HG02885 (cell line): ENCODE results near the gene CNOT2.
"Not testable (repeated sequence)": the region's sequence is repeated elsewhere in the genome, so short reads cannot be mapped to it uniquely, and the experiment has no call there.

Source experiments
- ATAC-seq: cut with Tn5 transposase; IDR thresholded peaks from one replicate; pipeline ENCODE4 v1.9.1; 2021; ENCODE audit warnings: mild to moderate bottlenecking; ENCODE audit not compliant: unreplicated experiment, poor library complexity

CNOT2 gene

DNA sequence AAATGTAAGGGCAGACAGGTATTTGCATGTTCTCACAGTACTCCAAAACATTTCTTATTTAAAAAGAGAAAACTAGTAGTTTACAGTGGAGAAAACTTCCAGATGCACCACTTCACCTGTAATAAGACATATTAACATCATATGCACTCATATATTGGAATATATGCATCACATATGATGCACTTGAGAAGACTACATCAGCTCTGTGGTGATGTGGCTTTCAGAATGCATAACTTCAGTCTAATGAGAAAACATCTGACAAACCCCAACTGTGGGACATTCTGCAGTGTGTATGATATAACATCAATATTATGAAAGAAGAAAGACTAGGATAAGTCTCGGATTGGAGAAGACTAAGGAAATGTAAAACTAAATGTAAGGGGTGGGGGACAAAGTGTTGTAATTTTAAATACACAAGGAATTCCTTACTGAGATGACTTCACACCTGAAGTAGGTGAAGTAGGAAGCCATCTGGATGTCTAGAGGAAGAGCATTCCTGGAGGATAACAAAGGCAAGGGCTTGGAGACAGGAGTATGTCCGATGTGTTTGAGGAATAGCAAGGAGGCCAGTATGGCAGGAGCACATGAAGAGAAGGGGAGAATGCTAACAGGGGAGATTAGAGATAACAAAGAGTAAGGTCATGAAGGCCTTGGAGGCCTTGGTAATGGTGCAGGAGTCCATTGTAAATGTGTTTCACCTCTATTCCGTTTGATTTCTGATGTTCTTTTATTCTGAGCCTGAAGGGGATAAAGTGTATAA lies 49.0 kb downstream of the CNOT2 start:
- no peak for ATAC-seq

DNA sequence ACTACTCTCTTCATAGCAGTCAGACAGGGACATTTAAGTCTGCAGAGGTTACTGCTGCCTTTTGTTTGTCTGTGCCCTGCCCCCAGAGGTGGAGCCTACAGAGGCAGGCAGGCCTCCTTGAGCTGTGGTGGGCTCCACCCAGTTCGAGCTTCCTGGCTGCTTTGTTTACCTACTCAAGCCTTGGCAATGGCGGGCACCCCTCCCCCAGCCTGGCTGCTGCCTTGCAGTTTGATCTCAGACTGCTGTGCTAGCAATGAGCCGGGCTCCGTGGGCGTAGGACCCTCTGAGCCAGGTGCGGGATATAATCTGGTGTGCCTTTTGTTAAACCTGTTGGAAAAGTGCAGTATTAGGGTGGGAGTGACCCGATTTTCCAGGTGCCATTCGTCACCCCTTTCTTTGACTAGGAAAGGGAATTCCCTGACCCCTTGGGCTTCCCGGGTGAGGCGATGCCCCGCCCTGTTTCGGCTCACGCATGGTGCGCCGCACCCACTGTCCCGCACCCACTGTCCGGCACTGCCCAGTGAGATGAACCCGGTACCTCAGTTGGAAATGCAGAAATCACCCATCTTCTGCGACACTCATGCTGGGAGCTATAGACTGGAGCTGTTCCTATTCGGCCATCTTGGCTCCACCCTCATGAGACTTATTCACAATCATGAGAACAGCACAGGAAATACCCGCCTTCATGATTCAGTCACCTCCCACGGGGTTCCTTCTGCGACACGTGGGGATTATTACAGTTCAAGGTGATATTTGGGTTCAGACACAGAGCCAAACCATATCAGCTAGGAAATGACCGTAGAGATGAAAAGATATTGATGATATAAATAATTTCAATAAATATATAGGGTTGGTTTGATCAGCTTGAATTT lies 61.7 kb downstream of the CNOT2 start:
- ATAC-seq, result not testable (repeated sequence)

DNA sequence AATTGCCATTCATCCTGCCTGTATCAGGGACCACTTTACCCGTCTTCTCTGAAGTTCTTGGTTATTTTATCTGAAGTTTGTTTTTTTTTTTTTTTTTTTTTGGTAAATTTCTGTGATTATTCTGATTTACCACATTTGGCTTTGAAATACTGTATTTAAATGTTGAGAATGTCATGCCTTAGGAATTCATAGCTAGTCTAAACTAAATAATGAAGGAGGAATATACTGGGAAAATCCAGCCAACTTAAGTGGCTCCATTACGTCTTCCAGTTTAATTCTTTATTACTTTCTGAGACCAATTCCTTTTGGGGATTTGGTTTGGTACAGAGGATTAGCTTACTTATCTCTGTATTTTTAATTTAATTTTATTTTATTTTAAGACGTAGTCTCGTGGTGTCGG lies 62.6 kb downstream of the CNOT2 start:
- no peak for ATAC-seq

- ATAC-seq, result no peak
Measured at GRCh38 chr12:70306676-70307075, 63.4 kb downstream of the CNOT2 start.

GRCh38 chr12:70307868-70308267 lies 64.6 kb downstream of the CNOT2 start:
- ATAC-seq, result no peak

DNA sequence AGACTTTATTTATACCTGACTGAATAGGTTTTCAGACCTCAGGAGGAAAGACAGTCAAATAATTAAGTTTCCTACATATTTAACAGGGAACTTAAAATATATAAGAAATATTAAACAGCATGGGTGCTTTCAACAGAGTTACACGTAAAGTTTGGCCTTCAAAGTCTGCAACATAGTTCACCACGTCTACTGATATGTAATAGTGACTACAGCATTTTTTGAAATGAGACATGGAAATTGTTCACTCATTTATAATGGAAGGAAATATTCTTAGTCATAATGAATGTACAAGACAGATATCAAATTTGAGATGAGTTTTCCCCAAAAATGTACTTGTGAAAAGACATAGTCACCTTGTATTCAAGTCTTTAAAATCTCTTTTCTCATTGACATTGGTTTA lies 66.1 kb downstream of the CNOT2 start:
- no peak for ATAC-seq

- ATAC-seq, result no peak
Measured at GRCh38 chr12:70314145-70314544, 70.9 kb downstream of the CNOT2 start.

DNA sequence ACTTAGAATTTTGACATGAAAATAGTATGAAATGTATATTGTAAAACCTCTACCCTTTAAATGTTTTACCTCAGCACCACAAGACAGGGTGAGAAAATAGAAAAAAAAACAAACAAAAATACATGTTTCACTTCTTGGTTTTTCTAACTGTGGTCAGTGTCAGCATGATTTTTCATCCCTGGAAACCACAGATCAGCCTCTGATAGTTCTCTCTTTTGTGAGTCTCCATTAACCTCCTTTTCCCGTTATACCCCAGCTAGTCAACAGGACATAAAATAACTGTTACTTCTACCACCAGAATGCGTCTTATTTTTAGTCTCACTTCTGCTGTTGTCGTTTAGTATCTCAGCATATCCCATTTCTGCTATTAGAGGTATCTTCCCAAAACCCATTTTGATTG lies 74.5 kb downstream of the CNOT2 start:
- peak; percentile 95 for ATAC-seq

DNA sequence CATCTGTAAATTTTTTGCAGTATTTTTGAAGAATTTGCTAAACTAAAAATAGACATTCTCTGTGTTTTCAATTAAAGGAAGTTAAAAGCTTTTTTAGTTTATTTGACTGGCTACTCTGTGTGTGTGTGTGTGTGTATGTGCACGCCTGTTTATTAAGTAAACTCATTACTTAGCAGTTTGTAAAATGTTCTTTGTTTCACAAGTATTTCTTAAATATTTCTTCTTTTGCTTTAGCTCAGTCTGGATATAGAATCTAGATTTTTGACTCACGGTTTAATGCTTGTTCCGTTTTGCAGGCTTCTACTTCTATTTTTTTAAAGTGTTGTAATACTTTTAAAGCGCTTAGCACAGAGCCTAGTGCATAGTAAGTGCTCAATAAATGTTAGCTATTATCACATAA lies 76.4 kb downstream of the CNOT2 start:
- no peak for ATAC-seq

DNA sequence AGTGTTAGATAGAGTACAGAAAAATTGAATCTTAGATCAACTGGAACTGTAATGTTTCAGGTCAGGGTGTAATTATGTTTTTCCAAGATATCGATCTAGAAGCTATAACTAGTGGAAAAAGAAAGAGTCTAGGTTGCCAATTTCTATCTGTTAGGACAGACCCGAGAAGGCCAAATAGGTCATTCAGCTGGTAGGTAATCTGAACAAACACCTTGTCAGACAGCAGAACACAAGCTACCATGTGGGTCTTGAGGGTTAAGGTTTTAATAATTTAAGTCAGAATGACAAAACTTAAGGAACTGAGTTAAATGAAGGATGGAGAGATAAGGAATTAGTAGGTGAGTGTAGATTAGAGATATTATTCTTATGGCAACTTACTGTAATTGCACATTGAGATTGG lies 78.0 kb downstream of the CNOT2 start:
- no peak for ATAC-seq

DNA sequence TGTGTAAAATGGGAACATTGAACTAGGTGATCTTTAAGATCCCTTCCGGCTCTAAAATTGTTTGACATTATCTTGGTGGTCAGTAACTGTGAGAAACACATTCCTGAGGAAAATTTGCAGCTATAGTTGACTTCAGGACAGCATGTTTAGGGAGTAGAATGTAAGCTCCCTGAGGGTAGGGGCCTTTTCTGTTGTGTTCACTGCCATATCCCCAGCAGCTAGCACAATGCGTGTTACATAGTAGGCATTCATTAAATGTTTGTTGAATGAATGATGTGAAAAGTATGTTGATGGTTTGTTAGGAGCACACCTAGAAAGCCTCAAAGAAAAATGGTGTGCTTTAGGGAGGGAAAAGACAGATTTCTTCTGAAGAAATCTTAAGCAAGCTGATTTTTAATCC lies 84.3 kb downstream of the CNOT2 start:
- no peak for ATAC-seq

- no peak for ATAC-seq
Measured at GRCh38 chr12:70329728-70330127, 86.5 kb downstream of the CNOT2 start.

GRCh38 chr12:70330158-70330557 lies 86.9 kb downstream of the CNOT2 start:
- ATAC-seq, result no peak

GRCh38 chr12:70332236-70332635 lies 89.0 kb downstream of the CNOT2 start:
- ATAC-seq, result no peak

- no peak for ATAC-seq
Measured at GRCh38 chr12:70334742-70335141, 91.5 kb downstream of the CNOT2 start.

DNA sequence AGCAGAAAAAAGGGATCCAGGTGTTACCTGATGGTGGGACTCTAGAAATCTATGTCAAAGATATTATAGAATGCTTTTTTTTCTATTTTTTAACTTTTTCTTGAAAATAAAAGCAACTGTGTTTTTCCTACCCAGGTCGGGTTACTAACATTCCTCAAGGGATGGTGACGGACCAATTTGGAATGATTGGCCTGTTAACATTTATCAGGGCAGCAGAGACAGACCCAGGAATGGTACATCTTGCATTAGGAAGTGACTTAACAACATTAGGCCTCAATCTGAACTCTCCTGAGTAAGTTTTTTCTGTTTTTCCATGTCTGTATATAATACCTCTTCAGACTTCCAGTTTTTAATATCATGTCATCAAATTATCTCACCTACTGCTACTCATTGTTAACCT lies 95.3 kb downstream of the CNOT2 start:
- no peak for ATAC-seq

GRCh38 chr12:70351076-70351475 lies 107.8 kb downstream of the CNOT2 start:
- no peak for ATAC-seq

GRCh38 chr12:70353780-70354660 lies 110.8 kb downstream of the CNOT2 start:
- no peak for ATAC-seq

GRCh38 chr12:70354787-70355186 lies 111.6 kb downstream of the CNOT2 start:
- ATAC-seq, result no peak

DNA sequence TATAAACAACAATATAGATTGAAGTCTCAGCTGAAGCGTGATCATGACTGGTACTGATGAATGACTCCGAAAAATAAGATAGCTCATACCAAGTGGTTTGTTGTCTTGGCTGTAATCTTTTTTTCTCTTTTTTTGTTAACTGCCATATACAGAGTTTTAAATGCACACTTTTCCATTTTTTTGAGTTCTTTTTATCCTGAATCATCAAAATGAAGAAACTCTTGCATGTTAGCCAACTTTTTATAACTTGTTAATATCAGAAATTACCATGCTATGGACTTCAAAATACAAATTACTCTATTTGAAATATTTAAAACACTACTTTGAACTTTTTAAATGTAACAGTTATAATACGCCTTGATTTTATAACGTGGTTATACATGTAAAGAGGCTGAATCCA lies 112.7 kb downstream of the CNOT2 start:
- ATAC-seq, result no peak
